GM12801 (cell line): Measurements from ENCODE around the gene C1QTNF6.

Experiments
- CTCF ChIP-seq: IDR thresholded peaks from one replicate; pipeline ENCODE4 v1.5.1; 2011; ENCODE audit warnings: control low read depth; ENCODE audit not compliant: insufficient read length; ENCODE audit errors: extremely low read depth

The C1QTNF6 gene

GRCh38 chr22:37219533-37219932 lies 31.5 kb upstream of the C1QTNF6 start:
- no peak for TF ChIP-seq CTCF

GRCh38 chr22:37218771-37219411 lies 30.8 kb upstream of the C1QTNF6 start:
- TF ChIP-seq CTCF: no peak

GRCh38 chr22:37218399-37218770 lies 30.3 kb upstream of the C1QTNF6 start:
- no peak for TF ChIP-seq CTCF

- no peak for TF ChIP-seq CTCF
Measured at GRCh38 chr22:37215890-37216289, 27.8 kb upstream of the C1QTNF6 start.

GRCh38 chr22:37214731-37215030 lies 26.6 kb upstream of the C1QTNF6 start:
- TF ChIP-seq CTCF: no peak

GRCh38 chr22:37213941-37214730 lies 26.1 kb upstream of the C1QTNF6 start:
- TF ChIP-seq CTCF: no peak

GRCh38 chr22:37213218-37213855 lies 25.3 kb upstream of the C1QTNF6 start:
- no peak for TF ChIP-seq CTCF
